Breast epithelium (tissue), 4 donors: ENCODE data around the gene ATP6V1F. TPM values are rescaled to one million over a fixed set of nuclear protein-coding genes. Genes with fewer than 3 reads are reported as not detected.

Experiments
- DNase-seq, 2 donors: peaks; one replicate each; pipeline ENCODE4 v3.0.0-alpha.2; 2019; ENCODE audit warnings: low spot score in 2 of 2
- H3K27ac ChIP-seq, 2 donors: fragments of 200-600 bp; sonication (generic) in 1 of 2; one replicate each; pipeline ENCODE4 v1.5.1; 2016 to 2019; ENCODE audit warnings: mild to moderate bottlenecking in 1 of 2
- H3K27me3 ChIP-seq, 2 donors: fragments of 200-600 bp; sonication (generic) in 1 of 2; one replicate each; pipeline versions ENCODE4 v1.5.1 to v1.6.0; 2017 to 2019; ENCODE audit warnings: control low read depth in 1 of 2, mild to moderate bottlenecking in 1 of 2
- H3K36me3 ChIP-seq: fragments of 200-600 bp; one replicate; pipeline ENCODE4 v1.5.1; 2019
- H3K4me1 ChIP-seq, 2 donors: fragments of 200-600 bp; sonication (generic); one replicate each; pipeline ENCODE4 v1.5.1; 2016 to 2019; ENCODE audit warnings: control low read depth in 1 of 2
- H3K4me3 ChIP-seq, 3 donors: fragments of 200-600 bp; sonication (generic); 1 replicate in 2 of 3; 2 replicates in 1 of 3; pipeline ENCODE4 v1.5.1; 2016 to 2019; ENCODE audit warnings: mild to moderate bottlenecking in 3 of 3, moderate library complexity in 2 of 3
- H3K9me3 ChIP-seq, 2 donors: fragments of 200-600 bp; sonication (generic) in 1 of 2; one replicate each; pipeline ENCODE4 v1.5.1; 2016 to 2019; ENCODE audit warnings: control low read depth in 1 of 2
- CTCF ChIP-seq, 3 donors: fragments of 450-650 bp; IDR thresholded peaks; one replicate each; pipeline ENCODE4 v1.5.1; 2016 to 2017; ENCODE audit warnings: antibody characterized with exemption in 3 of 3, mild to moderate bottlenecking in 3 of 3, moderate library complexity in 3 of 3
- POLR2A ChIP-seq: fragments of 450-650 bp; IDR thresholded peaks from one replicate; pipeline ENCODE4 v1.6.1; 2016; ENCODE audit warnings: antibody characterized with exemption, mild to moderate bottlenecking, moderate library complexity
- POLR2AphosphoS5 ChIP-seq, 3 donors: sonication (generic); formaldehyde crosslinking; IDR thresholded peaks; one replicate each; pipeline ENCODE4 v1.6.1; 2017; ENCODE audit warnings: antibody characterized with exemption in 3 of 3
- intact Hi-C: fragments of 100-400 bp; cut with DNase I; formaldehyde crosslinking; loops from one replicate; pipeline ENCODE4 v1.15.1; 2023; ENCODE audit warnings: low total_unique reads
- total RNA-seq, 3 donors: library from RNA; depleted of rRNA; stranded (reverse); fragments of >200 nt; gene quantifications; one replicate each; pipeline ENCODE4 v1.1.0, GENCODE V29; 2016

Gene ATP6V1F
- total RNA-seq, 3 donors from 2014 or later, result 117 to 174 (median 127) TPM

- H3K4me1 ChIP-seq, result no peaks in the 10 kb centered on the region
- no peak for DNase-seq
- no peaks in the 10 kb centered on the region for H3K36me3 ChIP-seq
- H3K9me3 ChIP-seq, result no peaks in the 10 kb centered on the region
- intact Hi-C loops, result no loop called here
- H3K4me3 ChIP-seq, result no peak overlapping the region
- H3K27me3 ChIP-seq, result no peaks in the 10 kb centered on the region
- TF ChIP-seq POLR2A (no peak), POLR2AphosphoS5 (IDR thresholded peaks at IDR 0.05) (no peak), CTCF (IDR thresholded peaks at IDR 0.05) (no peak)
- H3K27ac ChIP-seq, result no peak overlapping the region
Measured at GRCh38 chr7:128845987-128846386, 16.7 kb upstream of the ATP6V1F start.

- no peaks in the 10 kb centered on the region for H3K36me3 ChIP-seq
- TF ChIP-seq CTCF (IDR thresholded peaks at IDR 0.05), result no peak
- no peak for TF ChIP-seq POLR2AphosphoS5 (IDR thresholded peaks at IDR 0.05)
- TF ChIP-seq POLR2A, result no peak
- intact Hi-C loops, result no loop called here
Measured at GRCh38 chr7:128846781-128847444, 15.7 kb upstream of the ATP6V1F start.

GRCh38 chr7:128847721-128848211, 14.9 kb upstream of the ATP6V1F start:
- Histone ChIP-seq H3K27me3 (no peaks in the 10 kb centered on the region), H3K9me3 (no peaks in the 10 kb centered on the region), H3K4me3 (no peak overlapping the region), H3K4me1 (no peaks in the 10 kb centered on the region), H3K27ac (no peak overlapping the region), H3K36me3 (no peaks in the 10 kb centered on the region)
- intact Hi-C loops, result no loop called here
- DNase-seq, result no peak
- TF ChIP-seq CTCF (IDR thresholded peaks at IDR 0.05), result no peak
- TF ChIP-seq POLR2A, result no peak
- no peak for TF ChIP-seq POLR2AphosphoS5 (IDR thresholded peaks at IDR 0.05)

More at GRCh38 chr7:128846781-128847444, 15.7 kb upstream of the ATP6V1F start:
- Histone ChIP-seq H3K27me3 (no peaks in the 10 kb centered on the region), H3K27ac (no peak overlapping the region), H3K4me3 (no peak overlapping the region), H3K4me1 (no peaks in the 10 kb centered on the region), H3K9me3 (no peaks in the 10 kb centered on the region)
- no peak for DNase-seq

GRCh38 chr7:128848289-128849155, 14.1 kb upstream of the ATP6V1F start:
- TF ChIP-seq POLR2A (no peak), CTCF (IDR thresholded peaks at IDR 0.05) (no peak)
- intact Hi-C loops, result no loop called here

GRCh38 chr7:128849156-128849515, 13.5 kb upstream of the ATP6V1F start:
- H3K4me3 ChIP-seq, result no peak overlapping the region
- TF ChIP-seq CTCF (IDR thresholded peaks at IDR 0.05) (no peak), POLR2AphosphoS5 (IDR thresholded peaks at IDR 0.05) (no peak), POLR2A (no peak)
- H3K9me3 ChIP-seq, result no peaks in the 10 kb centered on the region
- no peak overlapping the region for H3K27ac ChIP-seq
- H3K4me1 ChIP-seq, result no peaks in the 10 kb centered on the region
- DNase-seq, result no peak
- H3K27me3 ChIP-seq, result no peaks in the 10 kb centered on the region
- H3K36me3 ChIP-seq, result no peaks in the 10 kb centered on the region
- intact Hi-C loops, result no loop called here

More at GRCh38 chr7:128848289-128849155, 14.1 kb upstream of the ATP6V1F start:
- DNase-seq, result no peak
- H3K36me3 ChIP-seq, result no peaks in the 10 kb centered on the region
- H3K4me1 ChIP-seq, result no peaks in the 10 kb centered on the region
- no peaks in the 10 kb centered on the region for H3K27me3 ChIP-seq
- no peaks in the 10 kb centered on the region for H3K9me3 ChIP-seq
- H3K27ac ChIP-seq, result no peak overlapping the region
- no peak overlapping the region for H3K4me3 ChIP-seq
